Hematopoietic multipotent progenitor cell treated with erythropoietin and hydrocortisone succinate and interleukin-3 and kit ligand, for 15 days (in vitro differentiated cells): ENCODE measurements around the gene LRIT2.

Experiments
- DNase-seq: peaks from one replicate; pipeline ENCODE4 v3.0.0-alpha.2; 2015; ENCODE audit warnings: low spot score

The LRIT2 gene

DNA sequence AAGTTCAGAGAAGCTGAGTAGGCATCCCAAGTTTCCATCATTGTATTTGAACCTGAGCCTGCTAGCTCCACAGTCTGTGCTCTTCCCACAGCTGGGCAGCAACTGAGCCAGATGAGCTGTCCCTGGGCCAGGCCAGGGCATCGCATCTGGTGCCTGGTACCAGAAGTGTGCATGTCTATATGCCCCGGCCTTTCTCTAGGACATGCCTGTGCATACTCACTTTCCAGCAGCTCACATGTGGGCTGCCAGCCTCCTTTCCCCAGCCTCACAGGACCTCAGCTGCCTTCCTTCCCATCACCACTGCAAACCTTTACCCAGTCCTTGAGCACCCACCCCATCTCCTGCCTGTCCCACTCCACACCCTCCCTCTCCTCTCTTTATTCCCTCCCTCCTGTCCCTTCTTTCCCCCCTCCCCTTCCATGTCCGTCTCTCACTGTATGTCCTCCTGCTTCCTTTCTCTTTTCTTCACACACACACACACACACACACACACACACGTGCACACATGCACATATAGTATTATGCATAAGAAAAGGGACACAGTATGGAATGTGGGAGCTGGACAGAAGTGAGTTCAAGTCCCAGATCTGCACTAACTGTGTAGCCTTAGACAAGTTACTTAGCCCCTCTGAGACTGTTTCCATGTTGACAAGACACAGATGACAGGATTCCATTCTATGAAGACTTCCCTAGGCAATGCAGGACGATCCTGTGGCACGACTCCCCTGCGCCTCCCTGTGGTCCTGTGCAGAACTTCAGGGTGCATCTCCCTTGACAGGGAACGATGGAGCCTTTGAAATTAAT is 20.1 kb downstream of the LRIT2 start:
- DNase-seq, result peak; percentile 36

DNA sequence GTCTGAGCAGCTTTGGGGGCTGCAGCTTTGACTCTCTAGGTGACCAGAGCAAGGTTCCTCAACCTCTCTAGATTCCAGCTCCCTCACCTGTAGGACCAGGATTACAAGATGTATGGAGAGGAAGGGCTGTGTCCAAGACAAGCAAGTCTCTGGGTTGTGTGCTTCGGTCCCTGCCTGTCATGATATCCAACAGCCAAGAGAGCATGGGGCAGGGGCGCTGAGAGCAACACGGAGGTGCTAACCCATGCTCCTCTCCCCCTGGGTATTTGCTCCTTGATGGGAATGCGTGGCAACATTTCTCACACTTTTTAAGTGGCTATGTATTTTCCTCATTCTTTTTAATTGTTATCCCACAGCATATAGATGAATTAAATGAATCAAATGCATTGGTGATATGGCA is 20.7 kb downstream of the LRIT2 start:
- no peak for DNase-seq

DNA sequence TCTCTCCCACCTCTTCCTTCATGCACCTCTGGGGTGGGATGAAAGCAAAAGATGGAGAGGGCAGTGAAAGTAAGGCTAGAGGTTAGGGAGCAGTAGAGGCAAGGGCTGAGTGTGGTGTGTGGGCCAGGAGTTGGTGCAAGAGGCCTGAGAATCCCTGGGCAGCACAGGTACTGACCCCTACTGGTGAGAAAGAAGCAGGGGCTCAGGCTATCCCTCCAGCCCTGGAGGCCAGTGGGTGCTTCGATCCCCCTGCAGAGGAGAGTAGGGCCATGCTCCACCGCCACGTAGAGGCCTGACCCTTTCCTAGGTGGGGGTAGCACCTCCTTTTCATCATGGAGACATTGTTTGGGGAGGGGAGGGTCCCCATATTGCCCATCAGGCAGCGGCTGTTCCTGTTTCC is 21.2 kb downstream of the LRIT2 start:
- DNase-seq, result no peak

GRCh38 chr10:84202349-84202748 is 23.0 kb downstream of the LRIT2 start:
- DNase-seq, result no peak

- DNase-seq, result no peak
Measured at GRCh38 chr10:84201682-84202081, 23.7 kb downstream of the LRIT2 start.

DNA sequence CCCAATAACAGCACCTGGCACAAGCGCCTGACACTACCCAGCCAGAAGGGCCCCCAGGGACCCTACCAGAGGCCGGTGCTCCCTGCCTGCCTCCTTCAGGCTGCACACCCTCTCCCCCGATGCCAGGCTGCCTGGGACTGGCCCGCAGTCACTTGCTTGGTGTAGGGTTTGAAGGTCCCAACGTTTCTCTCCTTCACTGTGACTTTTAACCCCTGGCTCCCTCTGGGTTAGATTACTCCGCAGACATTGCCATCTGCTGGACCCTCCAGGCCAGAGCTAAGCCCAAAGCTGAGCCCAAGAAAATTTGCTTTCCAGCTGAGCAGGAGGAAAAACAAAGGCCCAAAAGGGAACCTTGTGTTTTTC is 24.1 kb downstream of the LRIT2 start:
- DNase-seq, result no peak

GRCh38 chr10:84200537-84201243 is 24.7 kb downstream of the LRIT2 start:
- no peak for DNase-seq

DNA sequence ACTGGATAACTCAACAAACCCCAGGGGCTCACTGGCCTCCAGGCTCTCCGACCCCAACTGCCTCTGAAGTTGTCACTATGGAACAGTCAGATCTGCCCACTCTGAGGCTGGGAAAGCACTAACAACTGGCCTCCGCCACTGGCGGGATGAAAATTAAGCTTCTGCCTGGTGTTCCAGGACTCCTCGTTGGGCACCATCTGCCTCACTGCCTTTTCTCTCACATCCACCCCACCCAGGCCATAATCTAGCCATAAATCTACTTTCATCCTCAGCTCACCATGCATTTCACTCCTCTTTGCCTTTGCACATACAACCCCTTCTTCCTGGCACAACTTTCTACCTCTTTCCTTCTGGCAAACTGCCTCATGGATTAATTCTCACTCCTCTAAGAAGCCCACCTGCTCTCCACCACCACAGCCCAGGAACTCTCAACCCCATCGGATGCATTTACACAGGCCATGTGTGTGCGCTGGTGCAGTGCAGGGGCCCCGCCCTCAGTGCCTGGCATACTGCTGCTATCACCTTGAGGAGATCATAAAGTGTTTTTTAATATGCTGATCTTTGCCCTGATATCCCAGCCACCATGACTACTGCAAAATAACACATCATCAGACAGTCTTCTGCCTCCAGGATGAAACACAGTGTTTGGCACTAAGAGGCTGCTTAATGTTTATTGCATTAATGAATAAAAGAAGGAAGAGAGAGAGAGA is 27.0 kb downstream of the LRIT2 start:
- no peak for DNase-seq

DNA sequence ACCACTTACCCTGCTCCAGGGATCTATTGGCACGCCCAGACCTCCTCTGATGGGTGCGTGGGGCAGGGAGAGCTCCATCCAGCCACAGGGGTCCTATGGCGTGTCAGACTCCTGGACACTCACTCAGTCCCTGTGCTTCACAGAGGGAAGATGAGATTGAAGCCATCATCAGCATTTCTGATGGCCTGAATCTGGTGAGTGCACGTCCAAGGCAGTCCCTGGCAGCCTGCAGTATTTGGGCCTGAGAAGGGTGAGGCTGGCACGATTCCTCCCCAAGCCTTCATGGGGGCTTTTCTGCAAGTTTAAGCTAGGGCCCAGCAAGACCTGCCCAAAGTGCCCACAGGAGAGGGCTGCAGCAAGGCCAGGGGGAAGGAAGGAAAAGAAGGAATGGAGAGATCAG is 27.7 kb downstream of the LRIT2 start:
- DNase-seq, result no peak

DNA sequence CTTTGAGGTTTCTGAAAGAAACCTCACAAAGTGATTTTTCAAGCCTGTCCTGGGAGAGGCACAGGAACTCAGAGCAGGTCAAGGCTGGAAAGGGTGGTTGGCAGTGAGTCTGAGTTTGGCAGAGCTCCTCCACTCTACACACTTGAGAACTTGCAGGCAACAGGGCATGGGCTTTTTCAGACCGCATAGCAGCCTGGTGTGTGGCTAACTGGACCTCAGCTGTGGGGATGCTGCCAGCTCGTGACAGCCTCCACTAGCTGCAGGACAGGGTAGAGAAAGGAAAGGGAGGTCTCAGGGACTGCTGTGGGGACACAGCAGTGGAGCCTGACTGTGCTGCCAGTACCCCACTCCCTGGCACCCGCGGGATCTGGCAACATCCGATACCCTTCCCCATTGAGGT is 28.4 kb downstream of the LRIT2 start:
- no peak for DNase-seq

DNA sequence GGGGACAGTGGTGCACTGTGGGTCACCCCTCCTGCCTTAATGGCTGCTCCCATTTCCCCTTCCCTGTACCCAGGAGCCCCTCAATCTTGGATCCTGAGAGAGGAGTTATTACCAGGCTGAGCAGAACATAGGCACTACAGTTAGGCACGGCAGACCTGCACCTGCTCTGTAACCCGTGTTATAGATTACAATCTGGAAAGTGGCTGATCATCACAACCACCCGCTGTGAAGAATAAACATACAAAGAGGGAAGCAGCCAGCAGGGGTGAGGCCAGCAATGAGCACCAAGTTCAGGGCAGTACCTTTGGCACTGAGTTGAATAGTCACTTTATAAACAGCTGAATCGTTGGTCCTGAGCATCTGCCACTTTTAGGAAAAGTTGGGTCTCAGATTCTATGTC is 29.3 kb downstream of the LRIT2 start:
- DNase-seq, result no peak

DNA sequence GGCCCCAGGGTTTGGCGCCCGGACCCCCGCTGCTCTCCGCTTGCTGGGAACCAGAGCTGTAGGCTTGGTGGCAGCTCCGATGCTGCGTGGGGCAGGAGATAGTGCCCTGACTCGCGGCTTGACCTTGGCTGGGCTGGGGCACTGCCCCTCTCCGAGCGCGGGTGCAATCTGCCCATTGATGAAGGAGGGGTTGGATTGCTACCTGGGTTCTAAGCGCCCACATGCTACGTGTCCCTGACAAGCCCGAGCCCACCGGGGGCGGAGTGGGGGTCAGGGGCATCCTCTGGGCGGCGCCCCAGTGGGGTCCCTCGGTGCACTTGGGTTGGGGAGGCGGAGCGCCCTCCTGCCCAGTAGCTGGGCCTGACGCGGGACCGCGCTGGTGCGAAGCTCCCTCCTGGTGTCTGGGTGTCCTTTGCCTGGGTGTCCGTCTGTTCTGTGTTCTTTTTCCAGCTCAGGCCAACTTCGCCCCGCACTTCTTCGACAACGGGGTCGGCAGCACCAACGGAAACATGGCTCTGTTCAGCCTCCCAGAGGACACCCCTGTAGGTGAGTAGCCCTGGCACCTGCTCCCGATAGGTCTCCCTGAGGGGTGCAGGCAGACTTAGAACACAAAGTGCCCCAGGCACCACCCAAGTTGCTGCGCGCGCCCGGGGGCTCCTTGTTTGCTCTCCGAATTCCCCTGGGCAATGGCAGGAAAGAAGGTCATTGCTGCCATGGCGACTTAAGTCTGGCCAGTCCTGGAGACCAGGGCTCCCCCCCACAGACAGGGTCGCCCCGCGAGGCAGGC is 30.1 kb downstream of the LRIT2 start:
- no peak for DNase-seq

GRCh38 chr10:84194424-84195043 is 30.8 kb downstream of the LRIT2 start, which contains the start of gene CDHR1:
CDHR1 (plus strand) TSS chr10:84194537; CDS start chr10:84194761, 224 bp downstream.
- no peak for DNase-seq

DNA sequence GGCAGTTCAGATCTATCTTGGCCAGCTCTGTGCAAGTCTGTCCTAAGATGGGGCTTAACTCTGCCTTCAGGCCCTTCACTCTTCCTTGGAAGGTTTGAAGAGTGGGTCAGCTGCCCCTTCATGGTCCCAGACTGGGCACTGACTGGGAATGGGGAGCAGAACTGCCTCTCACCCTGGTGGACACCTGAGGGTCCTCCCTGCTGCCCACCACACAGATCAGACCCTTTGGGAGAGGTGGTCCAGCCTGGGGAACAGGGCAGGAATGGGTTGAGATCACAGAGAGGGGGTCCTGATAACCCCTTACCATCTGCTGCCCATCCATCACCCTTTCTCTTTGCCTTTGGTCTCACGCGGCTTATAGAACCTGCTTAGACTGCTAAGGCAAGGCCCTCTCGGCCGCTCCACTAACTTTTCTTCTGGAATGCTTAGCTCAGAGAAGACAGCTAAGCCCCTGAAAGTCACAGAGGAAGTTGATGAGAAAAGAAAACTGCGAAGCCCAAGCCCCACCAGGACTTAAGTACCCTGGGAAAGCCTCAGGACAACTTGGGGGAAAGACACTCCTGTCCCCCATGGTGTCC is 31.4 kb downstream of the LRIT2 start:
- DNase-seq, result no peak

- DNase-seq, result no peak
Measured at GRCh38 chr10:84193327-84193726, 32.0 kb downstream of the LRIT2 start.

GRCh38 chr10:84191106-84191505 is 34.2 kb downstream of the LRIT2 start:
- DNase-seq, result no peak

DNA sequence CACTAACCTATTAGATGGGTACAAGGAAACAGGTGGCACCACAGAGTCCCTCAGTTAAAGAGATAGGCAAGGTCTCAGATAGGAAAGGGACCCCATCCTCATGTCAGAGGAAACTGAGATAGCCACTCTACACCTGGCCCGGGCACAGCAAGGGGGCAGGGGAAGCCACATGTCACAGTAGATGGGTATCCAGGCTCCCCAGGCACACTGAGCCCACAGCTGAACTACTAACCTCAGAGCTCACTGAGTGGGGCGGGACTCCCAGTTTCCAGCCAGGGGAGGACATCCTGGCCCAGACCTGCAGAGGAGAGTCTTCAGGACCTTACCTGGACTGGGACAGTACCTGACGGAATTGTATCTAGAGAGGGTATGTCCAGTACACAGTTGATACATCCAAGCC is 34.7 kb downstream of the LRIT2 start:
- DNase-seq, result no peak

DNA sequence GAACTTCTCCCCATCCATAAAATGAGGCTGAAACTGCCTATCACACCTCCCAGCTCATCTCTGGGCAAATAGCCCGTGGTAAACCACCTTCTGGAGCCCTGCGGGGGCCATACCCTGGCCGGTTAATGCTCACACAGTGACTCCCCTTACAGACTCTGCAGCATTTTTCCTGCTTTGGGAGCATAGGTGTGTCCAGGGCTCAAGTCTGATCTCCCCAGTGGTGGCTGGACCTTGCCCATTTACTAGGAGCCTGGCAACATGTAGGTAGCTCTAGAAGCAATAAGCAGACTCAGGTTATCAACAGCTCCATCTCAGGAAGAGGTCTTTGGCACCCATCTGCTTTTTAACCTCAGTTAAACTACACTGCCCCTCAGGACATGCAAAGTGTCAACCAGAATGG is 36.5 kb downstream of the LRIT2 start:
- DNase-seq, result no peak

GRCh38 chr10:84185526-84186175 is 39.7 kb downstream of the LRIT2 start:
- no peak for DNase-seq

GRCh38 chr10:84184517-84184916 is 40.8 kb downstream of the LRIT2 start:
- no peak for DNase-seq

GRCh38 chr10:84181631-84182030 is 43.7 kb downstream of the LRIT2 start:
- DNase-seq, result no peak
